H1 (cell line): Measurements from ENCODE around the gene HDX. TPM values are rescaled to one million over a fixed set of nuclear protein-coding genes. Genes with fewer than 3 reads are reported as not detected.

Source experiments
- CTCF ChIA-PET: fragments of 300-600 bp; sonication (Branson Sonifier 250); formaldehyde crosslinking; loops from one replicate; lab custom pipeline; 2021; ENCODE audit not compliant: partially characterized antibody; lab: Charles Lee
- POLR2A ChIA-PET: fragments of 300-600 bp; sonication (Branson Sonifier 250); formaldehyde crosslinking; loops from one replicate; lab custom pipeline; 2021; ENCODE audit warnings: inconsistent platforms; ENCODE audit not compliant: partially characterized antibody; lab: Charles Lee
- DNase-seq, 2 experiments: peaks; one replicate each; pipeline versions ENCODE4 v3.0.0 to v3.0.0-alpha.2; 2010 to 2022; ENCODE audit warnings: low spot score in 2 of 2, low read depth in 1 of 2, mixed read lengths in 1 of 2
- FAIRE-seq: peaks from 2 replicates; lab custom pipeline; 2011; peaks lifted over from hg19 to GRCh38; lab: Jason Lieb, UNC
- H2AFZ ChIP-seq: 2 replicates; pipeline ENCODE4 v1.8.1; 2012; ENCODE audit warnings: low read length, inconsistent platforms
- H2AK5ac ChIP-seq: 2 replicates; pipeline ENCODE4 v1.6.1; 2013; ENCODE audit warnings: low read depth, low read length
- H2BK120ac ChIP-seq: replicated peaks from 2 replicates; pipeline ENCODE3; 2013; ENCODE audit warnings: low read depth, low read length, inconsistent platforms
- H2BK12ac ChIP-seq: 2 replicates; pipeline ENCODE4 v1.6.1; 2013; ENCODE audit warnings: low read depth, low read length
- H2BK15ac ChIP-seq: 2 replicates; pipeline ENCODE4 v1.6.1; 2013; ENCODE audit warnings: low read length
- H2BK20ac ChIP-seq: 2 replicates; pipeline ENCODE4 v1.6.1; 2013; ENCODE audit warnings: low read length
- H2BK5ac ChIP-seq: 2 replicates; pipeline ENCODE4 v1.6.1; 2013; ENCODE audit warnings: low read depth, low read length
- H3K14ac ChIP-seq: 2 replicates; pipeline ENCODE4 v1.6.1; 2013; ENCODE audit warnings: inconsistent platforms; ENCODE audit not compliant: insufficient read length
- H3K18ac ChIP-seq: 2 replicates; pipeline ENCODE4 v1.6.1; 2013; ENCODE audit warnings: low read length; ENCODE audit errors: extremely low read depth
- H3K23ac ChIP-seq: 2 replicates; pipeline ENCODE4 v1.6.1; 2013; ENCODE audit warnings: inconsistent platforms; ENCODE audit not compliant: insufficient read length
- H3K23me2 ChIP-seq: 2 replicates; pipeline ENCODE4 v1.6.1; 2013; ENCODE audit warnings: low read depth, low read length
- H3K27ac ChIP-seq: 2 replicates; pipeline ENCODE4 v1.6.1; 2011; ENCODE audit warnings: low read depth, low read length, inconsistent platforms
- H3K27me3 ChIP-seq, 4 experiments: replicated peaks in 1 of 4; 1 replicate in 1 of 4; 2 replicates in 3 of 4; pipeline versions ENCODE4 v1.6.1 to v1.8.1; 2011 to 2013; ENCODE audit warnings: low read length in 3 of 4, mild to moderate bottlenecking in 3 of 4, inconsistent platforms in 2 of 4, mixed read lengths in 2 of 4, moderate library complexity in 1 of 4; ENCODE audit not compliant: control insufficient read depth in 3 of 4, insufficient read depth in 3 of 4; ENCODE audit errors: extremely low read depth in 1 of 4
- H3K36me3 ChIP-seq, 4 experiments: 2 replicates each; pipeline versions ENCODE4 v1.6.1 to v1.8.1; 2011 to 2013; ENCODE audit warnings: mild to moderate bottlenecking in 4 of 4, low read length in 3 of 4, moderate library complexity in 2 of 4, control low read depth in 1 of 4, inconsistent platforms in 1 of 4; ENCODE audit not compliant: insufficient read depth in 4 of 4, control insufficient read depth in 2 of 4
- H3K4ac ChIP-seq: replicated peaks from 2 replicates; pipeline ENCODE3; 2013; ENCODE audit warnings: low read length, low read depth, mixed read lengths, inconsistent platforms; ENCODE audit not compliant: insufficient read length
- H3K4me1 ChIP-seq, 4 experiments: replicated peaks in 1 of 4; 1 replicate in 1 of 4; 2 replicates in 3 of 4; pipeline versions ENCODE4 v1.6.1 to v1.8.1; 2011 to 2013; ENCODE audit warnings: low read length in 3 of 4, inconsistent platforms in 2 of 4, mixed read lengths in 1 of 4; ENCODE audit not compliant: insufficient read depth in 4 of 4, control insufficient read depth in 3 of 4
- H3K4me2 ChIP-seq, 2 experiments: 2 replicates each; pipeline versions ENCODE4 v1.6.1 to v1.8.1; 2011 to 2013; ENCODE audit warnings: low read depth in 2 of 2, low read length in 2 of 2, control low read depth in 1 of 2, inconsistent platforms in 1 of 2, mild to moderate bottlenecking in 1 of 2; ENCODE audit not compliant: insufficient read depth in 1 of 2
- H3K4me3 ChIP-seq, 4 experiments: fragments of 200-600, 300-600 bp in 1 of 4; sonication (generic), shearing (Covaris generic), sonication (Bioruptor Twin) in 1 of 4; 2 replicates each; pipeline versions ENCODE4 v1.5.1 to v1.8.1; 2011 to 2016; ENCODE audit warnings: low read length in 4 of 4, low read depth in 3 of 4, control low read depth in 2 of 4, inconsistent platforms in 2 of 4, mild to moderate bottlenecking in 2 of 4, mixed read lengths in 1 of 4, moderate library complexity in 1 of 4; ENCODE audit not compliant: insufficient read depth in 2 of 4; ENCODE audit errors: extremely low read depth in 1 of 4
- H3K56ac ChIP-seq: replicated peaks from 2 replicates; pipeline ENCODE3; 2013; ENCODE audit warnings: low read depth, mild to moderate bottlenecking, mixed read lengths, low read length, inconsistent platforms; ENCODE audit not compliant: insufficient read length
- H3K79me1 ChIP-seq: 2 replicates; pipeline ENCODE4 v1.6.1; 2013; ENCODE audit warnings: low read depth, low read length, control low read depth
- H3K79me2 ChIP-seq, 2 experiments: 2 replicates each; pipeline versions ENCODE4 v1.6.1 to v1.8.1; 2012 to 2013; ENCODE audit warnings: low read length in 2 of 2, mild to moderate bottlenecking in 2 of 2, inconsistent platforms in 1 of 2; ENCODE audit not compliant: insufficient read depth in 2 of 2, control insufficient read depth in 1 of 2
- H3K9ac ChIP-seq, 4 experiments: replicated peaks in 1 of 4; 1 replicate in 1 of 4; 2 replicates in 3 of 4; pipeline versions ENCODE4 v1.6.1 to v1.8.1; 2011 to 2013; ENCODE audit warnings: low read depth in 3 of 4, low read length in 3 of 4, control low read depth in 2 of 4, mild to moderate bottlenecking in 2 of 4, moderate library complexity in 2 of 4, inconsistent platforms in 1 of 4; ENCODE audit errors: extremely low read depth in 1 of 4
- H3K9me3 ChIP-seq, 2 experiments: 2 replicates each; pipeline versions ENCODE4 v1.6.1 to v1.8.1; 2012 to 2013; ENCODE audit warnings: mild to moderate bottlenecking in 2 of 2, moderate library complexity in 2 of 2, control low read depth in 1 of 2, inconsistent platforms in 1 of 2, low read depth in 1 of 2, low read length in 1 of 2, mixed read lengths in 1 of 2; ENCODE audit not compliant: insufficient read depth in 2 of 2
- H4K20me1 ChIP-seq, 2 experiments: replicated peaks in 1 of 2; 2 replicates each; pipeline versions ENCODE3 to v1.8.1; 2011 to 2013; ENCODE audit warnings: inconsistent platforms in 2 of 2, low read length in 2 of 2, mild to moderate bottlenecking in 1 of 2; ENCODE audit not compliant: insufficient read depth in 2 of 2, control insufficient read depth in 1 of 2
- H4K5ac ChIP-seq: 2 replicates; pipeline ENCODE4 v1.6.1; 2013; ENCODE audit warnings: low read length, low read depth, mixed read lengths, inconsistent platforms; ENCODE audit not compliant: insufficient read length
- H4K8ac ChIP-seq: 2 replicates; pipeline ENCODE4 v1.8.0; 2013; ENCODE audit warnings: mild to moderate bottlenecking, moderate library complexity, low read length, inconsistent platforms; ENCODE audit not compliant: insufficient read depth; ENCODE audit errors: extremely low read depth
- H4K91ac ChIP-seq: replicated peaks from 2 replicates; pipeline ENCODE3; 2013; ENCODE audit warnings: low read length, mixed read lengths, inconsistent platforms; ENCODE audit not compliant: insufficient read length
- ATF3 ChIP-seq: IDR thresholded peaks from 2 replicates; pipeline ENCODE4 v1.6.1; 2011; ENCODE audit warnings: low read depth, mild to moderate bottlenecking, low read length; ENCODE audit not compliant: insufficient read depth
- CBX8 ChIP-seq: fragments of 300-800, 300-1000 bp; sonication (generic); IDR thresholded peaks from 2 replicates; pipeline ENCODE4 v1.7.1; 2016; ENCODE audit warnings: low read depth, low read length, borderline replicate concordance
- GTF2F1 ChIP-seq: IDR thresholded peaks from 2 replicates; pipeline ENCODE4 v1.6.1; 2012; ENCODE audit warnings: low read depth, low read length, improper control_type of control experiment, borderline replicate concordance
- KDM1A ChIP-seq: fragments of 200-600, 300-600 bp; sonication (generic); IDR thresholded peaks from 2 replicates; pipeline ENCODE4 v1.7.1; 2016; ENCODE audit warnings: mild to moderate bottlenecking, low read length, borderline replicate concordance
- POLR2AphosphoS5 ChIP-seq: IDR thresholded peaks from 2 replicates; pipeline ENCODE4 v1.6.1; 2011; ENCODE audit warnings: low read depth, low read length
- POU5F1 ChIP-seq: IDR thresholded peaks from 2 replicates; pipeline ENCODE4 v1.6.1; 2011; ENCODE audit warnings: low read depth, mild to moderate bottlenecking, low read length, moderate library complexity
- SP1 ChIP-seq: IDR thresholded peaks from 2 replicates; pipeline ENCODE4 v1.6.1; 2011; ENCODE audit warnings: low read depth, low read length
- SRF ChIP-seq: IDR thresholded peaks from 2 replicates; pipeline ENCODE4 v1.6.1; 2011; ENCODE audit warnings: mild to moderate bottlenecking, low read depth, low read length, moderate library complexity
- SUZ12 ChIP-seq: fragments of 200-600 bp; sonication (generic); IDR thresholded peaks from 2 replicates; pipeline ENCODE4 v1.6.1; 2012; ENCODE audit warnings: mild to moderate bottlenecking, inconsistent platforms, low read length, moderate library complexity, mixed read lengths
- TAF7 ChIP-seq: optimal IDR thresholded peaks from 2 replicates; pipeline ENCODE3; 2011; ENCODE audit warnings: low read depth, mild to moderate bottlenecking, inconsistent platforms, low read length, moderate library complexity, borderline replicate concordance
- WGBS, 2 experiments: shearing (Covaris generic) in 1 of 2; methylation state at CpG; one replicate each; pipeline versions ENCODE4 v1.1.6 to v1.1.7; 2013 to 2015; ENCODE audit warnings: low lambda C conversion rate in 2 of 2, mixed read lengths in 2 of 2, inconsistent platforms in 1 of 2, low coverage in 1 of 2, missing lambda C conversion rate in 1 of 2; ENCODE audit not compliant: insufficient replicate concordance in 2 of 2, insufficient coverage in 1 of 2, insufficient read length in 1 of 2; ENCODE audit errors: extremely low coverage in 1 of 2, missing lambda C conversion rate in 1 of 2; 5-methylcytosine and 5-hydroxymethylcytosine counted together
- polyA plus RNA-seq, 7 experiments: library from polyadenylated mRNA; depleted of rRNA in 3 of 7; stranded (reverse) in 5 of 7; unstranded in 2 of 7; fragments of >200 nt in 5 of 7; fragments of 200-250 nt in 2 of 7; gene quantifications; 1 replicate in 5 of 7; 2 replicates in 1 of 7; 4 replicates in 1 of 7; pipeline versions ENCODE4 v1.2.1 to v1.2.3, GENCODE V29; 2011 to 2013; ENCODE audit warnings: missing spikeins in 2 of 7, mixed read lengths in 2 of 7
- total RNA-seq: library from RNA; stranded (reverse); fragmentation: NEBNext Ultra II Directional; extraction: Animal tissue kit (Norgen Biotek cat#: 25700); gene quantifications from 2 replicates; pipeline ENCODE4 v1.2.1, GENCODE V29; 2021

The HDX gene
- total and polyA plus RNA-seq, 2 of the 8 experiments (the other 6 are each of a cell fraction or from before 2014, with no cell fraction given), result 0.54 to 10.2 TPM

GRCh38 chrX:84335121-84335520, 167.1 kb downstream of the HDX start:
- Histone ChIP-seq H3K4ac (no peak overlapping the region), H3K4me1 (no peaks in the 10 kb centered on the region), H3K14ac (no peak overlapping the region), H2AK5ac (no peak overlapping the region), H2BK5ac (no peak overlapping the region), H4K91ac (no peak overlapping the region), H4K20me1 (no peaks in the 10 kb centered on the region), H4K5ac (no peak overlapping the region), H2BK15ac (no peak overlapping the region), H2BK120ac (no peak overlapping the region), H2BK12ac (no peak overlapping the region), H3K79me1 (no peaks in the 10 kb centered on the region), H3K27ac (no peak overlapping the region), H3K56ac (no peak overlapping the region), H3K9ac (no peak overlapping the region), H3K4me3 (no peak overlapping the region), H3K4me2 (no peak overlapping the region), H2AFZ (no peak overlapping the region), H4K8ac (no peak overlapping the region), H2BK20ac (no peak overlapping the region), H3K23ac (no peak overlapping the region), H3K36me3 (no peaks in the 10 kb centered on the region), H3K9me3 (no peaks in the 10 kb centered on the region), H3K18ac (no peak overlapping the region), H3K79me2 (no peaks in the 10 kb centered on the region), H3K27me3 (no peaks in the 10 kb centered on the region), H3K23me2 (no peaks in the 10 kb centered on the region)
- FAIRE-seq, result no peak
- TF ChIP-seq SP1, result no peak
- TF ChIP-seq SRF, result no peak
- no peak for TF ChIP-seq TAF7
- no peak for TF ChIP-seq SUZ12
- no peak for TF ChIP-seq KDM1A
- TF ChIP-seq POLR2AphosphoS5, result no peak
- no peak for TF ChIP-seq POU5F1
- TF ChIP-seq CBX8, result no peak
- TF ChIP-seq ATF3, result no peak
- no peak for TF ChIP-seq GTF2F1
- CTCF ChIA-PET, result no interaction called here
- DNase-seq, result no peak
- POLR2A ChIA-PET, result no interaction called here
- WGBS, 2 experiments, result 50% methylated on average over 1 of the region's 1 CpG; no CpG with 5 or more reads in 1 of the 2 experiments
